CD4-positive, CD25-positive, alpha-beta regulatory T cell (primary cell): Measurements from ENCODE around the gene HMCN1. TPM values are rescaled to one million over a fixed set of nuclear protein-coding genes. Genes with fewer than 3 reads are reported as not detected.

ENCODE experiments used
- ATAC-seq, 2 donors: fragments of 150-1000 bp; cut with Tn5 transposase; one replicate each; pipeline ENCODE4 v1.10.0; 2021; ENCODE audit warnings: low read depth in 2 of 2, moderate number of reproducible peaks in 2 of 2, moderate library complexity in 1 of 2
- DNase-seq, 3 donors: peaks; one replicate each; pipeline versions ENCODE4 v3.0.0 to v3.0.0-alpha.2; 2012 to 2022; ENCODE audit warnings: mixed read lengths in 1 of 3
- H3K27ac ChIP-seq: one replicate; pipeline ENCODE4 v1.7.0; 2013; ENCODE audit warnings: mild to moderate bottlenecking, low read length; ENCODE audit not compliant: insufficient read depth, poor library complexity, severe bottlenecking
- H3K27me3 ChIP-seq: one replicate; pipeline ENCODE4 v1.7.0; 2013; ENCODE audit warnings: low read length; ENCODE audit not compliant: control insufficient read depth, insufficient read depth
- H3K36me3 ChIP-seq: one replicate; pipeline ENCODE4 v1.7.0; 2013; ENCODE audit warnings: mild to moderate bottlenecking, low read length, moderate library complexity; ENCODE audit not compliant: control insufficient read depth, insufficient read depth
- H3K4me1 ChIP-seq: 2 replicates; pipeline ENCODE4 v1.7.0; 2013; ENCODE audit warnings: mild to moderate bottlenecking, low read length; ENCODE audit not compliant: insufficient read depth, control insufficient read depth, poor library complexity, severe bottlenecking
- H3K4me3 ChIP-seq: one replicate; pipeline ENCODE4 v1.7.0; 2013; ENCODE audit warnings: low read depth, mild to moderate bottlenecking, low read length, moderate library complexity
- H3K9me3 ChIP-seq, 2 experiments: 1 replicate in 1 of 2; 2 replicates in 1 of 2; pipeline ENCODE4 v1.7.0; 2013; ENCODE audit warnings: low read length in 2 of 2, mild to moderate bottlenecking in 1 of 2, moderate library complexity in 1 of 2; ENCODE audit not compliant: control insufficient read depth in 2 of 2
- H3K27ac Mint-ChIP-seq, 3 donors: one replicate each; pipeline ENCODE4 v1.8.0; 2020 to 2022; ENCODE audit warnings: mild to moderate bottlenecking in 3 of 3, mixed read lengths in 3 of 3, moderate library complexity in 2 of 3
- H3K27me3 Mint-ChIP-seq: one replicate; pipeline ENCODE4 v1.8.0; 2022; ENCODE audit warnings: mild to moderate bottlenecking, mixed read lengths
- H3K36me3 Mint-ChIP-seq: one replicate; pipeline ENCODE4 v1.8.0; 2020; ENCODE audit warnings: mixed read lengths
- H3K4me1 Mint-ChIP-seq, 4 donors: one replicate each; pipeline ENCODE4 v1.8.0; 2020 to 2022; ENCODE audit warnings: mixed read lengths in 4 of 4, mild to moderate bottlenecking in 1 of 4
- H3K4me3 Mint-ChIP-seq, 4 donors: one replicate each; pipeline ENCODE4 v1.8.0; 2020 to 2022; ENCODE audit warnings: mild to moderate bottlenecking in 4 of 4, mixed read lengths in 4 of 4, moderate library complexity in 3 of 4
- H3K9me3 Mint-ChIP-seq, 7 donors: one replicate each; pipeline ENCODE4 v1.8.0; 2020 to 2022; ENCODE audit warnings: mixed read lengths in 7 of 7, mild to moderate bottlenecking in 3 of 7, moderate library complexity in 2 of 7
- polyA plus RNA-seq, 4 donors: library from polyadenylated mRNA; unstranded; fragments of 300-500 nt; fragmentation: Illumina TruSeq; gene quantifications; one replicate each; pipeline ENCODE4 v1.2.3, GENCODE V29; 2021
- total RNA-seq: library from RNA; stranded (reverse); gene quantifications from one replicate; pipeline ENCODE4 v1.2.3, GENCODE V29; 2022

Gene HMCN1
- total and polyA plus RNA-seq, 5 donors from 2014 or later, result 0.07 to 0.81 (median 0.58) TPM; not detected in 1

GRCh38 chr1:186225096-186225495 is 490.9 kb downstream of the HMCN1 start:
- Mint-ChIP-seq H3K4me1 (no peaks in the 10 kb centered on the region), H3K9me3 (peaks cover 0 to 3% (median 0%) of the 10 kb centered on the region in 7 donors), H3K4me3 (no peak overlapping the region), H3K27me3 (peaks cover 23% of the 10 kb centered on the region), H3K27ac (no peak overlapping the region), H3K36me3 (no peaks in the 10 kb centered on the region)
- DNase-seq (no peak), ATAC-seq (no peak)
- H3K4me1 ChIP-seq, result no peaks in the 10 kb centered on the region
- no peaks in the 10 kb centered on the region for H3K9me3 ChIP-seq
- no peaks in the 10 kb centered on the region for H3K36me3 ChIP-seq
- H3K27me3 ChIP-seq, result peaks cover 3% of the 10 kb centered on the region
- no peak overlapping the region for H3K27ac ChIP-seq
- H3K4me3 ChIP-seq, result no peak overlapping the region

DNA sequence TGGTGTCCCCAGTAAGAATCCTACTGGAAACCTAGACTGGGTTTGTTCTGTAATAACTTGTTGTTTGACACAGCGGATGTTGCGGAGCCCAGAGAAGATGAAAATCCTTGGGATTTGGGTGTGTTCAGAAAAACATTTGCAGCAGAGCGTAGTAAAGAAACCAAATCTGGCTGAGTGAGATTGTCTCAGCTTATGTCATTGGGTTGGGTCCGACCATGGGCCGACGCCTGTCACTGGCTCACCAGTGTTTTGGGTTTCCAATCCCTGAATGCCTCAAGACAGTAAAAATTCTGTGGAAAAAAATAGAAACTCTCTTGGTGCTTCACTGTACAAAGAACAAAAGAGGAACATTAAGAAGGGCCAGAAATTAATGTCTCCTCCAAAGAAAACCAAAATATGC is 494.6 kb downstream of the HMCN1 start:
- no peak for ATAC-seq
- H3K4me3 ChIP-seq, result no peak overlapping the region
- Mint-ChIP-seq H3K4me3 (no peak overlapping the region), H3K27ac (no peak overlapping the region), H3K36me3 (no peaks in the 10 kb centered on the region), H3K4me1 (no peaks in the 10 kb centered on the region), H3K27me3 (peaks cover 20% of the 10 kb centered on the region), H3K9me3 (peaks cover 0 to 1% (median 0%) of the 10 kb centered on the region in 7 donors)
- no peaks in the 10 kb centered on the region for H3K9me3 ChIP-seq
- no peak for DNase-seq
- peaks cover 3% of the 10 kb centered on the region for H3K27me3 ChIP-seq
- no peaks in the 10 kb centered on the region for H3K36me3 ChIP-seq
- H3K4me1 ChIP-seq, result no peaks in the 10 kb centered on the region
- H3K27ac ChIP-seq, result no peak overlapping the region

GRCh38 chr1:186231861-186232436 is 497.8 kb downstream of the HMCN1 start:
- ATAC-seq (no peak), DNase-seq (no peak)
- Histone ChIP-seq H3K9me3 (no peaks in the 10 kb centered on the region), H3K4me1 (no peaks in the 10 kb centered on the region), H3K36me3 (no peaks in the 10 kb centered on the region), H3K27ac (no peak overlapping the region), H3K4me3 (no peak overlapping the region), H3K27me3 (peaks cover 3% of the 10 kb centered on the region)
- H3K36me3 Mint-ChIP-seq, result no peaks in the 10 kb centered on the region
- H3K4me3 Mint-ChIP-seq, result no peak overlapping the region
- peaks cover 0 to 1% (median 0%) of the 10 kb centered on the region in 7 donors for H3K9me3 Mint-ChIP-seq
- no peak overlapping the region for H3K27ac Mint-ChIP-seq
- H3K27me3 Mint-ChIP-seq, result peaks cover 12% of the 10 kb centered on the region
- H3K4me1 Mint-ChIP-seq, result no peaks in the 10 kb centered on the region

DNA sequence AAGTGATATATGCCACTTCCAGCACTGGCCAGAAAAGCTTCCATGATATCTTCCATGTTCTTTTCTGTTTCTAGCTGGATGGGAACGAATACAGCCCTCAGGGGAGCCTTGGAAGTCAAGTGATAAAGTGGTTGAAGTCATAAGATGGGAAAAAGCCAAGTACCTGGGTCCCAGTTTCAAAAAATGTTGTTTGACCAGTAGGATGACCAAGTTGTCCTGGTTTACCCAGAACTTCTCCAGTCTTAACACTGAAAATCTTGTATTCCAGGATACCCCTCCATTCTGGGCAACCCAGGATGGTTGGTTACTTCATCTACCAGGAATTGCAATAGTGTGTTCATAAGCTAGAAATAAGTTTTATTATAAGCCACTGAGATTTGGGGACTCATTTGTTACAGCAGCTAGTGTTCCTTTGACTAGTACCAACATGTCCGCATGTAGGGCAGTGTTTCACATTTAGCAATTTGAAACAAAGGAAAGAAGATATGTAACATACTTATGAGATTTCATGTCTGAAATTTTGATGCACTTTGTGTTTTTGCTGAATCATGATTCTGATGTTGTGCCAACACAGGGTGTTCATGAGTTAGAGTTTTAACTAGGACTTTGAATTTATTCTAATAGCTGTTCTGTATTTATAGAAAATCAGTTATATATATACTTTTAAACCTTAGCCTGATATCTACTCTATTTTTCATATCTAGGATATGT is 500.9 kb downstream of the HMCN1 start:
- DNase-seq, result no peak
- Mint-ChIP-seq H3K4me3 (no peak overlapping the region), H3K9me3 (peaks cover 0 to 5% (median 0%) of the 10 kb centered on the region in 7 donors), H3K27ac (no peak overlapping the region), H3K4me1 (no peaks in the 10 kb centered on the region), H3K27me3 (peaks cover 8% of the 10 kb centered on the region), H3K36me3 (no peaks in the 10 kb centered on the region)
- no peaks in the 10 kb centered on the region for H3K9me3 ChIP-seq
- no peak for ATAC-seq
- H3K27me3 ChIP-seq, result no peaks in the 10 kb centered on the region
- no peaks in the 10 kb centered on the region for H3K36me3 ChIP-seq
- no peak overlapping the region for H3K4me3 ChIP-seq
- no peak overlapping the region for H3K27ac ChIP-seq
- no peaks in the 10 kb centered on the region for H3K4me1 ChIP-seq

- peaks cover 0 to 4% (median 0%) of the 10 kb centered on the region in 7 donors for H3K9me3 Mint-ChIP-seq
These were observed 501.5 kb downstream of the HMCN1 start for GRCh38 chr1:186235696-186236095.

DNA sequence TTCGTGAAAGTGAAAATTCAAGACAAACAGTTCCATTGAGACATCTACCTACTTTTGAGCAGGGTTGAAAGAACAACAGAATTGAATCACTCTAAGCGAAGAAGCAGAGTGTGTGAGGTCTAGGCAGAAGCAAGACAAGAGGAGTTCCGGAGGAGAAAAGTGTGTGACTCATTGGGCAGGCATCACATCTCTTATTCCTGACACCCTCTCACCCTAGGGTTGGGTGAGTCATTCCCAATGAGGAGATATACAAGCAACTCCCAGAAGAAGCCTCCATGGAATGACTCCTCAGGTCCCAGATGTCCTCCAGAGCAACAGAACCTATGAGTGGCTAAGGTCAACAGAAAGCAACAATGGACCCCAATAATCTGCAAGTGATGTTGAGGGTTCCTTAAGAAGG is 502.7 kb downstream of the HMCN1 start:
- H3K27ac ChIP-seq, result no peak overlapping the region
- peaks cover 2% of the 10 kb centered on the region for H3K27me3 ChIP-seq
- Mint-ChIP-seq H3K4me3 (no peak overlapping the region), H3K27me3 (peaks cover 8% of the 10 kb centered on the region), H3K27ac (no peak overlapping the region), H3K4me1 (no peaks in the 10 kb centered on the region), H3K36me3 (no peaks in the 10 kb centered on the region), H3K9me3 (peaks cover 0 to 4% (median 0%) of the 10 kb centered on the region in 7 donors)
- H3K36me3 ChIP-seq, result no peaks in the 10 kb centered on the region
- DNase-seq (no peak), ATAC-seq (no peak)
- no peaks in the 10 kb centered on the region for H3K9me3 ChIP-seq
- no peak overlapping the region for H3K4me3 ChIP-seq
- H3K4me1 ChIP-seq, result no peaks in the 10 kb centered on the region

More at GRCh38 chr1:186235696-186236095, 501.5 kb downstream of the HMCN1 start:
- Mint-ChIP-seq H3K4me3 (no peak overlapping the region), H3K27ac (no peak overlapping the region), H3K4me1 (no peaks in the 10 kb centered on the region), H3K27me3 (peaks cover 5% of the 10 kb centered on the region), H3K36me3 (no peaks in the 10 kb centered on the region)
- no peak overlapping the region for H3K4me3 ChIP-seq
- ATAC-seq (no peak), DNase-seq (no peak)
- no peaks in the 10 kb centered on the region for H3K9me3 ChIP-seq
- H3K4me1 ChIP-seq, result no peaks in the 10 kb centered on the region
- H3K27me3 ChIP-seq, result no peaks in the 10 kb centered on the region
- H3K27ac ChIP-seq, result no peak overlapping the region
- no peaks in the 10 kb centered on the region for H3K36me3 ChIP-seq

DNA sequence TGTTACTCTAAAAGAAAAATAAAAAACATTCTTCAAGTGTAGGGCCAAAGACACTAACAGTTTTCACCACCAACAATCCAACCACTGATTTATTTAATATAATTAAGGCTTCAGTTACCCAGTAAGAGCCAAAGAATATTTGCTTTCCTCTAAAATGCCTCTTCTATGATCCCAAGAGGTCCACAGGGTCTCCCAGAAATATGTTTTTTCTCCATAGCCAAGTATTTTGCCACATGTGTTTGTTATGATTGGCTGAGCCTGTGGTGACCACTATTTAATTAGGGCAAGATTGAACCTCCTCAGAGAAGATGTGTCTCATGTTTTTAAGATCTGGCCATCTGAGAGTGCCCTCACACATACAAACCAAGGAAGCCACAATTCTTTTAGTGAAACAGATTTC is 505.0 kb downstream of the HMCN1 start:
- H3K36me3 ChIP-seq, result no peaks in the 10 kb centered on the region
- H3K4me1 ChIP-seq, result no peaks in the 10 kb centered on the region
- peaks cover 2% of the 10 kb centered on the region for H3K27me3 ChIP-seq
- H3K36me3 Mint-ChIP-seq, result no peaks in the 10 kb centered on the region
- H3K4me3 Mint-ChIP-seq, result no peak overlapping the region
- H3K9me3 Mint-ChIP-seq, result peaks cover 0 to 4% (median 0%) of the 10 kb centered on the region in 7 donors
- H3K4me3 ChIP-seq, result no peak overlapping the region
- no peak overlapping the region for H3K27ac Mint-ChIP-seq
- no peak overlapping the region for H3K27ac ChIP-seq
- H3K9me3 ChIP-seq, result no peaks in the 10 kb centered on the region
- H3K4me1 Mint-ChIP-seq, result no peaks in the 10 kb centered on the region
- H3K27me3 Mint-ChIP-seq, result peaks cover 11% of the 10 kb centered on the region
- ATAC-seq, result no peak
- DNase-seq, result no peak

DNA sequence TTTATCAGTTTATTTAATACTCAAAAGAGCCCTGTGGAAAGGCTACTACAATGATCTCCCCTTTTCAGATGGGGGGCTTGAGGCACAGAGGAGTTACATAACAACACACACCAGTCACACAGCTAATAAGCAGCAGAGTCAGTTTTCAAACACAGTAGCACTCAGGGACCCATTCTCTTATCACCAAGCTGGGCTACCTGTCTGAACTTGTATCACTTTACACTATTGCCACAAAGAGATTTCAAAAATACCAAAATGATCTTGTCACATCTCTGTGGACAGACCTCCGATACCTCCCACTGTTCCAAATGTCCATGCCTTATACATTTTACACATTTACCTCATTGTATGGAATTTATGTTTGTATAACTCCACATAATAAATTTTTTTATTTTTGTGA is 506.2 kb downstream of the HMCN1 start:
- Histone ChIP-seq H3K36me3 (no peaks in the 10 kb centered on the region), H3K4me3 (no peak overlapping the region), H3K27ac (no peak overlapping the region)

More for the DNA sequence above, 506.2 kb downstream of the HMCN1 start:
- DNase-seq (no peak), ATAC-seq (no peak)
- Mint-ChIP-seq H3K27ac (no peak overlapping the region), H3K27me3 (peaks cover 11% of the 10 kb centered on the region), H3K4me1 (no peaks in the 10 kb centered on the region), H3K9me3 (peaks cover 0 to 4% (median 0%) of the 10 kb centered on the region in 7 donors), H3K36me3 (no peaks in the 10 kb centered on the region), H3K4me3 (no peak overlapping the region)
- no peaks in the 10 kb centered on the region for H3K9me3 ChIP-seq
- H3K27me3 ChIP-seq, result peaks cover 2% of the 10 kb centered on the region
- H3K4me1 ChIP-seq, result no peaks in the 10 kb centered on the region
